GM18858 (cell line): ENCODE data around the gene CTIF.

Source experiments
- ATAC-seq: cut with Tn5 transposase; IDR thresholded peaks from one replicate; pipeline ENCODE4 v1.9.1; 2021; ENCODE audit not compliant: unreplicated experiment

CTIF gene

DNA sequence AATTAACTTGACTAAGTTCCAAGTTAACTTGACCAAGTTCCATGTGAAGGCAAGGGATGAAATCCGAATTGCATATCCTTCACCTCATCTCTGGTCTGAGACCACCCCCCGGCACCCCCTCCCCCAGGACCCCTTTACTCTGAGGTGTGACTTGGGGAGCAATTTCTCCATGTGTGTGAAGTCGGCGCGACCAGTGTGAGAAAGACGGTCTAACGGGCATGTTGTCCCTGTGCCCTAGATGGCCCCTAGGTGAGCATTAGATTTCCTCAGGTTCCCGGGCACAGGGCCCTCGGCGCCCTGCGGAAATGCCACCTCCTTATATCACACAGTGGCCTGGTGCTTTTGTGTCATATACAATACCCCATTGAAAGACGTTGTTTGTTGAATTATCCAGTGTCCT lies 137.1 kb downstream of the CTIF start:
- no peak for ATAC-seq

DNA sequence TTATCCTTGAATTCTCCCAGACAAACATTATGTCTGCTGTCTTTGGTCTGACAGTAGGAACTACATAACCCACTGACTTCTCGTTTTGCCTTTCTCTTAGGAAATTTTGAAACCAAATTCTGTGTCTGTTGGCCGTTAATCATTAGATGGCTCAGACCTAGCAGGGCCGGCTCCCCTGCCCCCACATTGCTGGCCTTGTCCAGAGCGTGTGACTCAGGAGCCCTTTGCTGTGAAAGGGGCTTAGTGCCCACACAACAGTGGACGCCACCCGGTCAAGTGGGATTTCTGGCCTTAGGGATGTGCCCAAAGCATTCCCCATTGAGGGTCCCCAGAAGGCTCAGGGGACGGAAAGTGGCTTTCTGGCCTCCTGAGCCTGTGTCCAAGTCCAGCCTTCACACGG lies 137.5 kb downstream of the CTIF start:
- no peak for ATAC-seq

GRCh38 chr18:48676756-48677368 lies 138.0 kb downstream of the CTIF start:
- no peak for ATAC-seq

- no peak for ATAC-seq
Observed at GRCh38 chr18:48678237-48679115, 139.6 kb downstream of the CTIF start.

DNA sequence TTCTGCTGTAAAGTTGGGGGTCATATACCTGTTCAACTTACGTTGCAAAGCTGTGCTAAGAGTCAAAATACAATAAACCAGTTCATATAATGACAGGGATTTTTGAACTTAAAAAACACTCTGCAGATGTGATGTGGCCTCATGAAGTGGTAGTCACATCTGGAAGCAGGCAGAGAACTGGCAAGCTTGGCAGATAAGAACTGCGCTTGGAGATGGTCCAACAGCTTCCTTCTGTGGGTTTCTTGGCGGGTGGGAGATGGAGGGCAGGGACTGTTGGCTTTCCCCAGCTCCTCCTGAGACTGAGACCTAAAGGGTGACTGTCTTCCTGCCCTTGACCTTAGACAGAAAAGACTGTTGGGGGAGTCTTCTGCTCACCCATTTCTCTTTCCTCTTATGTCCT lies 140.4 kb downstream of the CTIF start:
- ATAC-seq, result no peak

DNA sequence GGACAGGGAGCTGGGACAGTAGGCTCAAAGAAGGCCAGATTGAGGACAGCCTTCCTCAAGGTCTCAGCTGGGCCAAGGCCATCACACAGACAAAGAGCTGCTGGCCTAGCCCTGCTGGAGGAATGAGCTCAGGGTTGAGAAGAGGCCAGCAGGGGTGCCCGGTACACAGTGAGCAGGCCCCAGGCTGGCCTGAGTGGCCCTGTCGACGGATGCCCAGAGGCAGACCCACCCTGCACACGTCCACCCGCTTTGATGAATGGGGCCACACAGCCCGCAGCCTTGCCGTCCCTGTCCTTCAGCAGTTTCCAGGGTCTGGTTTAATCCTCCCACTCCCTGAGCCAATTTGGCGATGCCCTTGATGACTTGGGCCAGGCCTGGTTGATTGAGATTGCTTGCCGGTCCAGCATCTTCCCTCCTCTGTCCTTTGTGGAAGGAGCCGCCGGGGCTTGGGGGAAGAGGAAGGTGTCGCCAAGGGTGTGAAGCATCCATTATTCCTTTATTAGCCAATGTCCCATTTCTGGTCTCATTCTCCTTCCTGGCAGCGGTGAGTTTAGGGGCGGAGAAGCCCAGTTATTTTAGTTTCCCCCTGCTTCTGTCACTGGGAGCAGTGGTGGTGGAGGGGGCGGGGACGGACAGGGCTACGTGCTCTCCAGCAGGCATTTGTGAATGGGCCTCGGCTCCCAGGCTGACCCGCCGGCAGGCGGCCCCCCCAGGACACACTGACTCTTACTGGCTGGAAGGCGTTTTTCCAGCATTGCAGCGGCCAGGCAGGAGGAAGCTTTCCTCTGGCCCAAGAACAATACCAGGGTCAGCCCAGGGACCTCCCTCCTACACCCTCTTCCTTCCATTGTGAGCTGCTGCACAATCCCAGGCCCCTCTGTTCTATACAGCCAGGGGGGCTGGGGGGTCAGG lies 141.8 kb downstream of the CTIF start:
- no peak for ATAC-seq

GRCh38 chr18:48682768-48683167 lies 143.9 kb downstream of the CTIF start:
- ATAC-seq, result no peak

DNA sequence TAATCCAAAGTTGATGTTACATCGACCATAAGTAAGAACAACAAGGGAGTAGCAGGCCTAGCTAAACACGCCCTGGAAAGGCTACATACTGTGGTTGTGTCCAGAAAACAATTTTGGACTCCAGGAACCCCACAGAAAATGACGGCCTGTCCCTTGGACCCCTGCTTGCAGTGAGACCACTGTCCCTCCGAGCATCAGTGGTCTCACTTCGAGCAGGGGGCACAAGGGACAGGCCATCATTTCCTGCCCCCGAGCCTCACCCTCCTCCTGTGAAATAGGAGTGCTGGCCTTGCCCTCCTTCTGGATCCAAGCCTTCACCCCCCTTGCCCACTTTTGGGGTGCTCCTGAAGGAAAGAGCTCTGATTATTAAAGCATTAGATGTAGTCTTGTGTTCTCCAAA lies 144.4 kb downstream of the CTIF start:
- no peak for ATAC-seq

DNA sequence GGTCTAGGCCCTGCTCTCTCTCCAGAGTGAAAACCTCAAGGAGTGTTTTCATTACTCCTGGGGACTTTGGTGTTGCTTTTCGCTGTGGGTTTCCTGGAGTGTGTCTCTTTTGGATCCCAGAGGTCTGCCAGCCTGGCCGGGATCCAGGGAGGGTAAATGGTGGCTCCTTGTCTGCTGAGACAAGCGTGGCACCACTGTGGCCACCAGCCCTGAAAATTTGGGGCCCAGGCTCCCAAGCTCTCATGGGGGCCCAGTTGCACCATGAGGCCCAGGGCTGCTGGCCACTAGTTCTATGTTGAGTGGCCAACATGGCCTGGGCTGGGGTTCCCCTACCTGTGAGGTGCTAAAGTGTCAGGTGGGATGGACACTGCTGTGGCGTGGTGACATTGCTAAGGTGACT lies 144.8 kb downstream of the CTIF start:
- no peak for ATAC-seq

- no peak for ATAC-seq
Observed at GRCh38 chr18:48687346-48688042, 148.7 kb downstream of the CTIF start.

GRCh38 chr18:48688961-48689360 lies 150.1 kb downstream of the CTIF start:
- ATAC-seq, result no peak

DNA sequence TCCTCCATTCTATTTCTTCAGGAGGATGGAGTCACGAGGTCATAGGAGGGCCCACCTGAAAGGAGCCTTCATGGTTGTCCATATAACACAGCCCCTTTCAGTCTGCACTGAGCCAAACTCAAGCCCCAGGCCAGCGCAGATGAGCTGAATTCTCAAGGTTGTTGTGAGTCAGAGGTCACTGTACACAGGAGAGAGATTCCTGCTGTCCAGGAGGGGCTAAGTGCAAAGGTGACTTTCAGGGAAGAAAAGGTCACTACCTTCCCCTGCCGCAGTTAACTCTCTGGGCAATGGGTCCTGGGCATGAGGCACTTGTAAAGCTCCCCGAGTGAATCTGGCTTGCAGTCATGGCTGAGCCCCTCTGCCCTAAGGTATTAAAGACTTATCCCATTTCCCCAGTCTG lies 150.7 kb downstream of the CTIF start:
- no peak for ATAC-seq

GRCh38 chr18:48690494-48690893 lies 151.7 kb downstream of the CTIF start:
- ATAC-seq, result no peak

DNA sequence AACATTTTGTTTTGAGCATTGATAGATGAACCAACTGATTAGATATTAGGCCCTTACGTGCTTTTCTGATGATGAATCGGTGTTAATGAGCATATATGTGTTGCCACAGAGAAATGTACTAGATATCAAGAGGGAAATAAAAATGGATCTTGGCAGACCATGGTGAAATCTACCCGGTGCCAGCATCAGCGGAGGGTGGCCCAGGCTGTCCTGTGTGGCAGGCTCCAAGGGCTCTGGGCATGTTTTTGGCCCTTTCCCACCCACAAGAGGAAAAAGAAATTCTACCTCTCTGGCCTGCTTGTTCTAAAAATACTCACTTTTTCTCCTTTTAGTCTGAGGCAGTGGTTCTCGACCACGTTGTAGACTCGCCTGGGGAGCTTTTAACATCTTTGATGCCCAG lies 154.2 kb downstream of the CTIF start:
- ATAC-seq, result no peak

- no peak for ATAC-seq
Observed at GRCh38 chr18:48693625-48694262, 154.9 kb downstream of the CTIF start.

DNA sequence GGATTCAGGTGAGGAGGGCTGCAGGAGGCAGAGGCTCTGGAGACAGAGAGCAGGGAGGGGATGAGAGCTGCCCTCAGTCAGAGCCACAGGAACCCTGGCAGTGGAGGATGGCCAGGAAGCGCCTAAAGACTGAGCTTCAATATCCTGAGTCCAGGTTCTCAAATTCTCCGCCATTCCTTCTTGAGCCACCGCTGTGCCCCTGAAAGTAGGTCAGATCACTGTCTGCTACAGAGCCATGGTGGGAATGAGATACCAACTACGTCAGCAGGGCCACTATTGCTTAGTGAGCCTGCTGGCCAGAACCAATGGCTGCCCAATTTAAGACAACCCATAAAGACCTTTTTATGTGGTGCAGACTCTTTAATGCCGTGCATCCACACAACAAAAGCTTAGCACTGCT lies 155.5 kb downstream of the CTIF start:
- no peak for ATAC-seq

GRCh38 chr18:48695671-48696070 lies 156.8 kb downstream of the CTIF start:
- no peak for ATAC-seq

DNA sequence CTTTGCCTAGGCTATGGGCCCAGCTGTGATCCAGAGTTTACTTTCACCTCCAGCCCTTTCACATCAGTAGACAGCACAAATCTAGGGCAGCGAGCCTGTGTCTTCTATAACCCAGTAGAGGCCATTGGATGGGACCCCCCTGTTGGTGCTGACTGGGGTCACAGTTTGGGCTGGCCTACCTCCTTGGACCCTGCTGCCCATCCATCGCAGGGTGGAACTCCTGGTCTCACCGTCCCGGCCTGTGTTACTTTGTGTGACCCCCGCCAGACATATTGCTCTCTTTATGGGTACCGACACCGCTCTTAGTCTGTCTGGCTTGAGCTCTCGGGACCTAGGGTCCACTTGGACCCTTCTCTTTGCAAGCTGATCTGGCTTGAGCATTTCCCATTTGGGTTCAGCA lies 157.4 kb downstream of the CTIF start:
- ATAC-seq, result no peak

DNA sequence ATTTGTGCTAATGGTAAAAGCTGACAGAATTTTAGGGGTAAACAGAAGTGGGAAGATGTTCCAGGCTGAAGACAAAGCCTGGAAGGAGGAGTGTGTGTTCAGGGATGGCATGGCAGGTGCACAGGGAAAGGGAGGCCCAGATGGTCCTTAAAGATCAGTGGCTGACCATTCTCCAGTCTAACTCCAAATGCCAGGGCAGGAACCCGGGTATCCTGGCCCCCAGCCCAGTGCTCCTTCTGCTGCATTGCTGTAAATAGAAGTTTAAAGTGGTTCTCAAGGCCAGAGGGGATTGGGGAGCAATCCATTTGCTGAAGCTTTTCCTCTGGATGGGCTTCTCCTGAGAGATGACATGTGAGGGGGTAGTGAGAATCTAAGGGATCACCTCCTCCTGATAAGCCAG lies 158.6 kb downstream of the CTIF start:
- ATAC-seq, result no peak

- ATAC-seq, result peak; percentile 49
Observed at GRCh38 chr18:48698707-48699106, 159.9 kb downstream of the CTIF start.

GRCh38 chr18:48699761-48700160 lies 160.9 kb downstream of the CTIF start:
- no peak for ATAC-seq
